CD4-positive, alpha-beta memory T cell (primary cell): ENCODE measurements around the gene BNIPL. TPM values are rescaled to one million over a fixed set of nuclear protein-coding genes. Genes with fewer than 3 reads are reported as not detected.

ENCODE experiments used
- CTCF ChIA-PET: fragments of 350-600 bp; sonication (Branson Sonifier 250); formaldehyde crosslinking; loops from one replicate; lab custom pipeline; 2021; ENCODE audit warnings: inconsistent platforms; ENCODE audit not compliant: partially characterized antibody; lab: Charles Lee
- POLR2A ChIA-PET: fragments of 350-600 bp; sonication (Branson Sonifier 250); formaldehyde crosslinking; loops from one replicate; lab custom pipeline; 2021; ENCODE audit not compliant: partially characterized antibody; lab: Charles Lee
- DNase-seq, 5 donors: peaks; one replicate each; pipeline versions ENCODE4 v3.0.0 to v3.0.0-alpha.2; 2020 to 2022; ENCODE audit warnings: mixed read lengths in 1 of 5
- H3K27ac ChIP-seq: one replicate; pipeline ENCODE4 v1.7.0; 2013; ENCODE audit warnings: low read depth, low read length
- H3K27me3 ChIP-seq: 2 replicates; pipeline ENCODE4 v1.7.0; 2013; ENCODE audit warnings: mild to moderate bottlenecking, low read length, moderate library complexity; ENCODE audit not compliant: insufficient read depth
- H3K36me3 ChIP-seq: 2 replicates; pipeline ENCODE4 v1.7.0; 2013; ENCODE audit warnings: mild to moderate bottlenecking, low read length, moderate library complexity; ENCODE audit not compliant: insufficient read depth
- H3K4me1 ChIP-seq: 2 replicates; pipeline ENCODE4 v1.7.0; 2013; ENCODE audit warnings: mild to moderate bottlenecking, low read length, moderate library complexity; ENCODE audit not compliant: insufficient read depth
- H3K4me3 ChIP-seq, 2 donors: one replicate each; pipeline ENCODE4 v1.7.0; 2013; ENCODE audit warnings: low read length in 2 of 2, mild to moderate bottlenecking in 1 of 2
- H3K9me3 ChIP-seq, 2 donors: one replicate each; pipeline ENCODE4 v1.7.0; 2013; ENCODE audit warnings: low read length in 2 of 2, control low read depth in 1 of 2; ENCODE audit not compliant: control insufficient read depth in 1 of 2
- H3K27ac Mint-ChIP-seq, 7 donors: one replicate each; pipeline ENCODE4 v1.8.0; 2020 to 2021; ENCODE audit warnings: mixed read lengths in 7 of 7, mild to moderate bottlenecking in 6 of 7, inconsistent platforms in 3 of 7, moderate library complexity in 3 of 7
- H3K27me3 Mint-ChIP-seq, 2 donors: one replicate each; pipeline ENCODE4 v1.8.0; 2020 to 2021; ENCODE audit warnings: mixed read lengths in 2 of 2
- H3K36me3 Mint-ChIP-seq, 2 donors: one replicate each; pipeline ENCODE4 v1.8.0; 2020 to 2021; ENCODE audit warnings: mixed read lengths in 2 of 2, inconsistent platforms in 1 of 2, mild to moderate bottlenecking in 1 of 2
- H3K4me1 Mint-ChIP-seq, 4 donors: one replicate each; pipeline ENCODE4 v1.8.0; 2020 to 2021; ENCODE audit warnings: mixed read lengths in 4 of 4, mild to moderate bottlenecking in 1 of 4
- H3K4me3 Mint-ChIP-seq, 8 donors: one replicate each; pipeline ENCODE4 v1.8.0; 2020 to 2021; ENCODE audit warnings: mixed read lengths in 8 of 8, mild to moderate bottlenecking in 7 of 8, moderate library complexity in 6 of 8, inconsistent platforms in 3 of 8
- H3K9me3 Mint-ChIP-seq, 8 donors: one replicate each; pipeline ENCODE4 v1.8.0; 2020 to 2021; ENCODE audit warnings: mixed read lengths in 8 of 8, mild to moderate bottlenecking in 5 of 8, inconsistent platforms in 3 of 8, moderate library complexity in 1 of 8
- intact Hi-C: fragments of 100-400 bp; cut with micrococcal nuclease; formaldehyde crosslinking; loops from one replicate; pipeline ENCODE4 v1.15.1; 2023
- polyA plus RNA-seq, 2 donors: library from polyadenylated mRNA; unstranded; fragments of 300-500 nt; fragmentation: Illumina TruSeq; gene quantifications; one replicate each; pipeline ENCODE4 v1.2.3, GENCODE V29; 2021
- total RNA-seq, 2 experiments: library from RNA; stranded (reverse); gene quantifications; one replicate each; pipeline ENCODE4 v1.2.3, GENCODE V29; 2021

Gene BNIPL
- total and polyA plus RNA-seq, 4 experiments from 2014 or later: 4.6 to 8.3 TPM; not detected in 2

- Mint-ChIP-seq H3K4me3 (peak overlapping the region; percentile 96 to 100 (median 100)), H3K27ac (peak overlapping the region; percentile 98 to 100 (median 99)), H3K36me3 (peaks cover 45 to 59% of the 10 kb centered on the region in 2 donors), H3K9me3 (peaks cover 0 to 7% (median 0%) of the 10 kb centered on the region in 8 donors), H3K4me1 (peaks cover 31 to 74% (median 40%) of the 10 kb centered on the region in 4 donors), H3K27me3 (peaks cover 0 to 1% of the 10 kb centered on the region in 2 donors)
- no peaks in the 10 kb centered on the region for H3K27me3 ChIP-seq
- peak overlapping the region; percentile 90 for H3K27ac ChIP-seq
- H3K9me3 ChIP-seq: no peaks in the 10 kb centered on the region
- DNase-seq: no peak
- POLR2A ChIA-PET: interaction anchor here (0.5 to 16.6 kb wide), 27 partner anchors 10 to 1171 kb away, joined by 3 to 325 read pairs (median 4); partner anchors contain the start of genes BNIPL, C1orf56, GABPB2 and LYSMD1
- peak overlapping the region; percentile 89 to 93 for H3K4me3 ChIP-seq
- intact Hi-C loops: loop anchor here (5.0 kb wide), 1 partner anchor 496 kb away; no protein-coding TSS in a partner anchor
- H3K36me3 ChIP-seq: peaks cover 24% of the 10 kb centered on the region
- CTCF ChIA-PET: interaction anchor here (0.6 to 9.0 kb wide), 16 partner anchors 8 to 98 kb away, joined by 3 to 92 read pairs (median 8); partner anchors contain the start of genes C1orf56, GABPB2, MINDY1 and TNFAIP8L2
- peaks cover 51% of the 10 kb centered on the region for H3K4me1 ChIP-seq
These were observed 22.3 kb downstream of the BNIPL start for GRCh38 chr1:151058692-151059091.

DNA sequence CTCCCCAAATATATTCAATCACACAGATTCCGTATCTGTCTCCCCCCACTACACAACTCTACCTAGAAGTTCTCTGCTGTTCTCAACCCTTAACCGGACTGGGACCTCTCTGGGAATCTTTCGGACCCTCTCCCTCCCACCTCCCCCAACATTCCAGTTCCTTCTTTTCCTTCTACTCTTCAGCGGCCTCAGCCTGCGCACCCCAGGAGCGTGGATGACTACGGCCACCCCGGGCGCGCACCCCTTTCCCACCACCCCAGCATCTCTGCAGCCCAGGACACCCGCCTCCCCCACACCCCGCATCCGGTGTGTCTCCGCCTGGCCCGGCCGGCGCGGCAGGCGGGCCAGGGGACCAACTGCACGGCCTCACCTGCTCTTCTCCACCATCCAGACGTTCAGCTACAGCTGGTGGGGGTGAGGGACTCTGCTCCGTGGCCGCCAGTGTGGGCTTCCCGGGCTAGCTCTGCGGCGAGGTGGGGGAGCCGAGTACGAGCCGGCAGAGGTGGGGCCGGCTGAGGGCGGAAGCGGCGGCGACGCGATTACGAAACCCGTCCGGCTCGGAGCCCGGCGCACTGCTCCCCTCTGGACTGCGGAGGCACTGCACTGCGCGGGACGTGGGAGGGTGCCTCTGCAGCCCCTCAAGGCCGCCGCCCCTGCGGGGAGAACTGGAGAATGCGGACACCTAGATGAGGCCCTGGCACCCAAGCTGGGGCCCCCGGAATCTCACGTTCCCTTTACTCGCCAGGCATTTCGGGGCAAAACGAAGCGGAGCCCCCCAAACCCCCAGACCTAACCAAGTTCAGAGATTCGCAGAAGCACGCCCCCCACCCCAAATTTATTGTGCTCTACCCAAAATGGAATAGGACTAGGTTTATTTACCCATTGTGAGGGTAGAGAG, 23.0 kb downstream of the BNIPL start, which contains the start of gene CDC42SE1:
CDC42SE1 (minus strand) TSS at position 514 of the 898 bp plus-strand sequence. CDS start 3,892 bp downstream, outside the sequence.
- ChIA-PET CTCF (interaction anchor here (0.6 to 9.0 kb wide), 12 partner anchors 9 to 97 kb away, joined by 4 to 92 read pairs (median 8); partner anchors contain the start of genes C1orf56, GABPB2, MINDY1 and TNFAIP8L2), POLR2A (interaction anchor here (0.6 to 16.6 kb wide), 24 partner anchors 9 to 696 kb away, joined by 3 to 325 read pairs (median 4); partner anchors contain the start of genes BNIPL, C1orf56, GABPB2 and LYSMD1)
- Mint-ChIP-seq H3K27me3 (peaks cover 0 to 1% of the 10 kb centered on the region in 2 donors), H3K4me1 (peaks cover 31 to 69% (median 38%) of the 10 kb centered on the region in 4 donors), H3K9me3 (peaks cover 0 to 7% (median 0%) of the 10 kb centered on the region in 8 donors), H3K4me3 (peak within 1 kb of the TSS; percentile 96 to 100 (median 100)), H3K27ac (peak within 1 kb of the TSS; percentile 98 to 100 (median 99)), H3K36me3 (peaks cover 40 to 53% of the 10 kb centered on the region in 2 donors)
- Histone ChIP-seq H3K36me3 (peaks cover 17% of the 10 kb centered on the region), H3K27ac (peak within 1 kb of the TSS; percentile 90), H3K4me1 (peaks cover 44% of the 10 kb centered on the region), H3K4me3 (peak within 1 kb of the TSS; percentile 89 to 93), H3K27me3 (no peaks in the 10 kb centered on the region), H3K9me3 (no peaks in the 10 kb centered on the region)
- intact Hi-C loops: loop anchor here (1.0 to 5.0 kb wide), 3 partner anchors 11 to 497 kb away; partner anchors contain the start of gene GABPB2
- peak; percentile 81 to 85 (median 85) for DNase-seq

DNA sequence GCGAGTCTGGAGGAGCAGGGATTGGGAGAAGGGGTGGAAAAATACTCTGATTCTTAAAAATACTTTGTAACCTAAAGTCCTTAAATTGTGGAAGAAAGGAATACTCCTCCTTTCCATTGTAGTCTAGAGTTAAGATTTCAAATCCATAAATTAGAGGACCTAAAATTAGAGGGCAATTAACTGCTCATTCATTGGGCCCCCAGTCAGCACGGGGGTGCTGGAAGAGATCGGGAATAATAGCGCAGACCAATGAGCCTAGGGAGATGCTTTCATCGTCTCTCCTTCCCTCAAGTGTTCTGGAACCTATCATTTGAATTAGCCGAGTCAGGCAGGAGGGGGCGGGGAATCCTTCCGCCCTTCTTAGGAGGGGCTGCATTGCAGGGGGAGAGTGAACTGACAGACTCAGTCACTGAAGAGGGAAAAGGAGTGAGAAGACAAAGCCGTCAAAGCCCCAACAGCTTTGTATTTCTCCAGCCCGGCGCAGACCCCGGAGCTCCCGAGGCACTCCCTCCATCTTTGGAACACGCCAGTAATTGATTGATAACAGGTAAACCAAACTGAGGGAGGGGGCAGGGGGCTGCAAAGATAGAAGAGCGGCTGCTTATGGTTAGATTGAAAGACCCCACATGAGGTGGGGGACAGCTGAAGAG, 23.7 kb downstream of the BNIPL start, which contains the start of gene MLLT11:
MLLT11 (plus strand) TSS at position 391 of the 650 bp plus-strand sequence. CDS start 6,828 bp downstream, outside the sequence.
- H3K27me3 ChIP-seq: no peaks in the 10 kb centered on the region
- Mint-ChIP-seq H3K4me3 (peak within 1 kb of the TSS; percentile 96 to 100 (median 100)), H3K27me3 (peaks cover 0 to 1% of the 10 kb centered on the region in 2 donors), H3K9me3 (peaks cover 0 to 7% (median 0%) of the 10 kb centered on the region in 8 donors), H3K27ac (peak within 1 kb of the TSS; percentile 98 to 100 (median 99)), H3K4me1 (peaks cover 26 to 61% (median 32%) of the 10 kb centered on the region in 4 donors), H3K36me3 (peaks cover 32 to 45% of the 10 kb centered on the region in 2 donors)
- H3K9me3 ChIP-seq: no peaks in the 10 kb centered on the region
- ChIA-PET CTCF (interaction anchor here (0.7 to 9.0 kb wide), 8 partner anchors 10 to 96 kb away, joined by 4 to 92 read pairs (median 18); partner anchors contain the start of genes C1orf56, GABPB2 and TNFAIP8L2), POLR2A (interaction anchor here (0.9 to 16.6 kb wide), 17 partner anchors 8 to 697 kb away, joined by 3 to 325 read pairs (median 7); partner anchors contain the start of genes BNIPL, C1orf56, GABPB2 and MINDY1)
- peaks cover 36% of the 10 kb centered on the region for H3K4me1 ChIP-seq
- peaks cover 9% of the 10 kb centered on the region for H3K36me3 ChIP-seq
- H3K4me3 ChIP-seq: peak within 1 kb of the TSS; percentile 89 to 93
- intact Hi-C loops: loop anchor here (1.0 kb wide), 2 partner anchors 10 to 36 kb away; partner anchors contain the start of gene GABPB2
- peak within 1 kb of the TSS; percentile 90 for H3K27ac ChIP-seq
- DNase-seq: no peak

GRCh38 chr1:151060657-151061421, 24.5 kb downstream of the BNIPL start:
- Histone ChIP-seq H3K9me3 (no peaks in the 10 kb centered on the region), H3K4me3 (peak overlapping the region; percentile 89 to 93), H3K27ac (peak overlapping the region; percentile 90), H3K27me3 (no peaks in the 10 kb centered on the region), H3K4me1 (peaks cover 29% of the 10 kb centered on the region), H3K36me3 (peaks cover 2% of the 10 kb centered on the region)
- ChIA-PET CTCF (interaction anchor here (1.0 to 9.0 kb wide), 5 partner anchors 10 to 95 kb away, joined by 4 to 92 read pairs (median 67); partner anchors contain the start of genes C1orf56, GABPB2 and TNFAIP8L2), POLR2A (interaction anchor here (0.9 to 16.6 kb wide), 5 partner anchors 11 to 96 kb away, joined by 4 to 325 read pairs (median 124); partner anchors contain the start of genes C1orf56, GABPB2 and MINDY1)
- H3K27me3 Mint-ChIP-seq: peaks cover 0 to 1% of the 10 kb centered on the region in 2 donors
- intact Hi-C loops: loop anchor here (1.0 kb wide), 2 partner anchors 9 to 37 kb away; partner anchors contain the start of gene GABPB2
- H3K4me1 Mint-ChIP-seq: peaks cover 21 to 54% (median 29%) of the 10 kb centered on the region in 4 donors
- peaks cover 0 to 7% (median 0%) of the 10 kb centered on the region in 8 donors for H3K9me3 Mint-ChIP-seq
- peaks cover 25 to 38% of the 10 kb centered on the region in 2 donors for H3K36me3 Mint-ChIP-seq
- no peak for DNase-seq
- peak overlapping the region; percentile 96 to 100 (median 100) for H3K4me3 Mint-ChIP-seq
- peak overlapping the region; percentile 98 to 100 (median 99) for H3K27ac Mint-ChIP-seq

DNA sequence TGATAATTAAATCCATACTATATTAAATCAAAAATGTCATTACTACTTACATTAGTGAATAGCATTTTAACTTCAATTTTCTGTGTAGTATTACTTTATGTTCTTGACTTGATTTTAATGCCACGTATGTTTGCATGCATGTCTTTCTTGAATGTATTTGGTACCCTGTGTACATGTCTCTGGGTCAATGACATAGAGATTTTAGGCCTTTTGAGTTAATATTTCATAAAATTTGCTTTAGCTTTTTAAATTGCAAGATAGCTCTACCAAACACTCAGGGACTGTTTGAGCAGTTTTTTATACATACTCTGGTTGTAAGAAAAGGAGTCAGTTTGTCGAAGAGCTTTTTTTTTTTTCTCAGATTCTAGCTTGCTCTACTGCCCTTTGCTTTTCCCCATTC, 25.3 kb downstream of the BNIPL start:
- no peak overlapping the region for H3K4me3 ChIP-seq
- peaks cover 17 to 30% of the 10 kb centered on the region in 2 donors for H3K36me3 Mint-ChIP-seq
- DNase-seq: no peak
- no peaks in the 10 kb centered on the region for H3K36me3 ChIP-seq
- H3K9me3 ChIP-seq: no peaks in the 10 kb centered on the region
- H3K27ac ChIP-seq: no peak overlapping the region
- peaks cover 23% of the 10 kb centered on the region for H3K4me1 ChIP-seq
- no peaks in the 10 kb centered on the region for H3K27me3 ChIP-seq
- intact Hi-C loops: no loop called here
- peaks cover 14 to 46% (median 22%) of the 10 kb centered on the region in 4 donors for H3K4me1 Mint-ChIP-seq
- peaks cover 0 to 1% of the 10 kb centered on the region in 2 donors for H3K27me3 Mint-ChIP-seq
- ChIA-PET CTCF (interaction anchor here (0.8 to 9.0 kb wide), 9 partner anchors 10 to 94 kb away, joined by 3 to 92 read pairs (median 6); partner anchors contain the start of genes C1orf56, GABPB2 and TNFAIP8L2), POLR2A (interaction anchor here (1.2 to 16.6 kb wide), 4 partner anchors 8 to 33 kb away, joined by 3 to 325 read pairs (median 171); partner anchors contain the start of genes C1orf56 and GABPB2)
- H3K27ac Mint-ChIP-seq: peak overlapping the region in 1 of 7 donors; percentile 98
- peaks cover 0 to 5% (median 0%) of the 10 kb centered on the region in 8 donors for H3K9me3 Mint-ChIP-seq
- H3K4me3 Mint-ChIP-seq: no peak overlapping the region
